ENCODE data around the gene DYNC2LI1. TPM values are rescaled to one million over a fixed set of nuclear protein-coding genes. Genes with fewer than 3 reads are reported as not detected.

DYNC2LI1 gene
- total and polyA plus RNA-seq, 2 of the 8 experiments (the other 6 are each of a cell fraction or from before 2014, with no cell fraction given): 3.9 to 7.6 TPM

DNA sequence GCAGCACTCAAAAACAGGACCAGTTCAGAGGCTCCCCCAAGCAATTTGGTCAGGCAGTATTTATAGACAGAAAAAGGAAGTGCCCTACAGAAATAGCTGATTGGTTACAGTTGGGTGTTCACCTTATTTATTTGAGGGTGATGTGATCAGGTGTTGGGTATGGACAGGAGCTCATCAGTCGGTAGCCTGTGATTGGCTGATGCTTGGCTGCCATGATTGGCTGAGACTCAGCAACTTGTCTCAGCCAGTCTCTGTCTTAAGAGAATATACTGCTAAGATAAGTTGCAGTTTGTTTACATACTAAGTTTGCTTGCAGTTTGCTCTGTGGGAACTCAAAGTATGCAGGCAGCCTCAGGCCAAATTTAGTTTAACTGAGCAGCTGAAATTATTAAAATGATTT lies 74.4 kb downstream of the DYNC2LI1 start:
- no peak overlapping the region for H3K56ac ChIP-seq (replicated peaks; ENCODE audit: insufficient read length, low read depth, low read length)
- H4K5ac ChIP-seq (ENCODE audit: insufficient read length, low read depth, low read length): no peak overlapping the region
- no peak overlapping the region for H3K9ac ChIP-seq (replicated peaks in 1 of 4; ENCODE audit: extremely low read depth in 1 of 4, low read depth in 3 of 4, low read length in 3 of 4)
- ChIA-PET POLR2A (ENCODE audit: partially characterized antibody) (no interaction called here), CTCF (ENCODE audit: partially characterized antibody) (interaction anchor here (1.4 kb wide), 1 partner anchor 1105 kb away, joined by 4 read pairs; no protein-coding TSS in a partner anchor)
- no peak overlapping the region for H3K18ac ChIP-seq (ENCODE audit: extremely low read depth, low read length)
- no peaks in the 10 kb centered on the region for H3K27me3 ChIP-seq (replicated peaks in 1 of 4; ENCODE audit: control insufficient read depth in 3 of 4, extremely low read depth in 1 of 4, insufficient read depth in 3 of 4, low read length in 3 of 4)
- FAIRE-seq: no peak
- H3K4ac ChIP-seq (replicated peaks; ENCODE audit: insufficient read length, low read depth, low read length): no peak overlapping the region
- H2BK5ac ChIP-seq (ENCODE audit: low read depth, low read length): no peak overlapping the region
- H3K4me1 ChIP-seq (replicated peaks in 1 of 4; ENCODE audit: control insufficient read depth in 3 of 4, insufficient read depth in 4 of 4, low read length in 3 of 4): no peaks in the 10 kb centered on the region; a peak in 1 of 7 replicates
- H2BK15ac ChIP-seq (ENCODE audit: low read length): no peak overlapping the region
- H2AFZ ChIP-seq (ENCODE audit: low read length): no peak overlapping the region
- H2BK20ac ChIP-seq (ENCODE audit: low read length): no peak overlapping the region
- H4K91ac ChIP-seq (replicated peaks; ENCODE audit: insufficient read length, low read length): no peak overlapping the region
- no peaks in the 10 kb centered on the region for H3K36me3 ChIP-seq (ENCODE audit: control insufficient read depth in 2 of 4, insufficient read depth in 4 of 4, low read length in 3 of 4)
- no peaks in the 10 kb centered on the region for H3K79me2 ChIP-seq (ENCODE audit: control insufficient read depth in 1 of 2, insufficient read depth in 2 of 2, low read length in 2 of 2)
- H3K4me3 ChIP-seq (ENCODE audit: extremely low read depth in 1 of 4, insufficient read depth in 2 of 4, low read depth in 3 of 4, low read length in 4 of 4): no peak overlapping the region
- H2BK12ac ChIP-seq (ENCODE audit: low read depth, low read length): no peak overlapping the region
- WGBS, 2 experiments (ENCODE audit: extremely low coverage in 1 of 2, insufficient coverage in 1 of 2, insufficient read length in 1 of 2, insufficient replicate concordance in 2 of 2, low coverage in 1 of 2, low lambda C conversion rate in 2 of 2, missing lambda C conversion rate in 1 of 2): 82% methylated on average over 1 of the region's 1 CpG; no CpG with 5 or more reads in 1 of the 2 experiments
- TF ChIP-seq TCF12 (IDR thresholded peaks at IDR 0.05; ENCODE audit: low read depth, low read length) (no peak), MAFK (IDR thresholded peaks at IDR 0.05; ENCODE audit: low read depth, low read length) (no peak), PHF8 (conservative IDR thresholded peaks at IDR 0.05; ENCODE audit: low read depth, low read length) (no peak), RNF2 (IDR thresholded peaks at IDR 0.05; ENCODE audit: borderline replicate concordance, low read depth, low read length, missing control alignments, poor library complexity, severe bottlenecking) (no peak), SIRT6 (IDR thresholded peaks at IDR 0.05; ENCODE audit: low read length) (no peak), CEBPB (IDR thresholded peaks at IDR 0.05; ENCODE audit: low read depth, low read length) (no peak), CBX5 (IDR thresholded peaks at IDR 0.05; ENCODE audit: low read depth, low read length) (no peak), NRF1 (IDR thresholded peaks at IDR 0.05; ENCODE audit: low read depth, low read length) (no peak), POLR2A (IDR thresholded peaks at IDR 0.05; ENCODE audit: control extremely low read depth in 1 of 2, low read depth in 2 of 2, low read length in 2 of 2) (no peak), BCL11A (IDR thresholded peaks at IDR 0.05; ENCODE audit: low read depth in 2 of 2, low read length in 2 of 2) (no peak)
- TF ChIP-seq, protein P1, sequence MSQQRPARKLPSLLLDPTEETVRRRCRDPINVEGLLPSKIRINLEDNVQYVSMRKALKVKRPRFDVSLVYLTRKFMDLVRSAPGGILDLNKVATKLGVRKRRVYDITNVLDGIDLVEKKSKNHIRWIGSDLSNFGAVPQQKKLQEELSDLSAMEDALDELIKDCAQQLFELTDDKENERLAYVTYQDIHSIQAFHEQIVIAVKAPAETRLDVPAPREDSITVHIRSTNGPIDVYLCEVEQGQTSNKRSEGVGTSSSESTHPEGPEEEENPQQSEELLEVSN (IDR thresholded peaks at IDR 0.05): no peak
- TF ChIP-seq, protein P2, sequence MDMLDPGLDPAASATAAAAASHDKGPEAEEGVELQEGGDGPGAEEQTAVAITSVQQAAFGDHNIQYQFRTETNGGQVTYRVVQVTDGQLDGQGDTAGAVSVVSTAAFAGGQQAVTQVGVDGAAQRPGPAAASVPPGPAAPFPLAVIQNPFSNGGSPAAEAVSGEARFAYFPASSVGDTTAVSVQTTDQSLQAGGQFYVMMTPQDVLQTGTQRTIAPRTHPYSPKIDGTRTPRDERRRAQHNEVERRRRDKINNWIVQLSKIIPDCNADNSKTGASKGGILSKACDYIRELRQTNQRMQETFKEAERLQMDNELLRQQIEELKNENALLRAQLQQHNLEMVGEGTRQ (IDR thresholded peaks at IDR 0.05; ENCODE audit: low read length): no peak
- H3K4me2 ChIP-seq (ENCODE audit: insufficient read depth in 1 of 2, low read depth in 2 of 2, low read length in 2 of 2): no peak overlapping the region
- no peaks in the 10 kb centered on the region for H3K23me2 ChIP-seq (ENCODE audit: low read depth, low read length)
- H2BK120ac ChIP-seq (replicated peaks; ENCODE audit: low read depth, low read length): no peak overlapping the region
- H3K14ac ChIP-seq (ENCODE audit: insufficient read length): no peak overlapping the region
- H3K79me1 ChIP-seq (ENCODE audit: low read depth, low read length): no peaks in the 10 kb centered on the region
- peak in 1 of 2 experiments; percentile 24 for DNase-seq (ENCODE audit: low read depth in 1 of 2, low spot score in 2 of 2)
- no peak overlapping the region for H3K23ac ChIP-seq (ENCODE audit: insufficient read length)
- H2AK5ac ChIP-seq (ENCODE audit: low read depth, low read length): no peak overlapping the region
- H4K8ac ChIP-seq (ENCODE audit: extremely low read depth, insufficient read depth, low read length): no peak overlapping the region
- H4K20me1 ChIP-seq (replicated peaks in 1 of 2; ENCODE audit: control insufficient read depth in 1 of 2, insufficient read depth in 2 of 2, low read length in 2 of 2): no peaks in the 10 kb centered on the region
- H3K27ac ChIP-seq (ENCODE audit: low read depth, low read length): no peak overlapping the region
- no peaks in the 10 kb centered on the region for H3K9me3 ChIP-seq (ENCODE audit: insufficient read depth in 2 of 2, low read depth in 1 of 2, low read length in 1 of 2)
